GM18519 (cell line): ENCODE measurements around the gene TAF11L4.
"Not testable (repeated sequence)": the region's sequence is repeated elsewhere in the genome, so short reads cannot be mapped to it uniquely, and the experiment has no call there.

Experiments used
- ATAC-seq: cut with Tn5 transposase; IDR thresholded peaks from one replicate; pipeline ENCODE4 v1.9.1; 2021; ENCODE audit warnings: mild to moderate bottlenecking, moderate library complexity; ENCODE audit not compliant: unreplicated experiment, low FRiP score

Gene TAF11L4

GRCh38 chr5:17521501-17521900 lies at the start of gene TAF11L4:
Gene TAF11L4, plus strand, starts transcription at chr5:17521801.
- not testable (repeated sequence) for ATAC-seq

- not testable (repeated sequence) for ATAC-seq
Observed at GRCh38 chr5:17475064-17475463, 46.5 kb upstream of the TAF11L4 start.

- ATAC-seq: no peak
Observed at GRCh38 chr5:17477043-17477442, 44.6 kb upstream of the TAF11L4 start.

GRCh38 chr5:17477573-17478265 lies 43.9 kb upstream of the TAF11L4 start:
- ATAC-seq: no peak

- ATAC-seq: no peak
Observed at GRCh38 chr5:17481378-17481777, 40.2 kb upstream of the TAF11L4 start.

GRCh38 chr5:17482790-17483189 lies 38.8 kb upstream of the TAF11L4 start:
- ATAC-seq: no peak

GRCh38 chr5:17486464-17487173 lies 35.0 kb upstream of the TAF11L4 start:
- not testable (repeated sequence) for ATAC-seq

- no peak for ATAC-seq
Observed at GRCh38 chr5:17487174-17487512, 34.5 kb upstream of the TAF11L4 start.

- ATAC-seq: not testable (repeated sequence)
Observed at GRCh38 chr5:17491257-17491656, 30.3 kb upstream of the TAF11L4 start.

GRCh38 chr5:17492770-17493169 lies 28.8 kb upstream of the TAF11L4 start:
- ATAC-seq: no peak

GRCh38 chr5:17497446-17497845 lies 24.2 kb upstream of the TAF11L4 start:
- ATAC-seq: no peak

GRCh38 chr5:17497931-17498330 lies 23.7 kb upstream of the TAF11L4 start, which contains the start of gene TAF11L2:
Gene TAF11L2, plus strand, starts transcription at chr5:17498231.
- ATAC-seq: not testable (repeated sequence)

- no peak for ATAC-seq
Observed at GRCh38 chr5:17511775-17512325, 9.8 kb upstream of the TAF11L4 start.

GRCh38 chr5:17517526-17517925 lies 4.1 kb upstream of the TAF11L4 start:
- ATAC-seq: not testable (repeated sequence)

GRCh38 chr5:17518067-17518466 lies 3.5 kb upstream of the TAF11L4 start, which contains the start of gene TAF11L3:
Gene TAF11L3, plus strand, starts transcription at chr5:17518367.
- not testable (repeated sequence) for ATAC-seq

GRCh38 chr5:17519508-17519907 lies 2.1 kb upstream of the TAF11L4 start:
- ATAC-seq: not testable (repeated sequence)

- ATAC-seq: not testable (repeated sequence)
Observed at GRCh38 chr5:17524935-17525334, 3.3 kb downstream of the TAF11L4 start, which contains the start of gene TAF11L5. Gene TAF11L5, plus strand, starts transcription at chr5:17525235.

GRCh38 chr5:17526504-17526903 lies 4.9 kb downstream of the TAF11L4 start:
- ATAC-seq: not testable (repeated sequence)

- ATAC-seq: not testable (repeated sequence)
Observed at GRCh38 chr5:17528369-17528768, 6.8 kb downstream of the TAF11L4 start, which contains the start of gene TAF11L6. Gene TAF11L6, plus strand, starts transcription at chr5:17528669.
